Astrocyte (in vitro differentiated cells and primary cell): ENCODE data around the gene MYF5.

Experiments used
- EZH2 ChIP-seq: IDR thresholded peaks from 2 replicates; pipeline ENCODE4 v1.6.1; 2012; ENCODE audit warnings: mild to moderate bottlenecking, low read length, inconsistent platforms; ENCODE audit not compliant: insufficient read depth
- TF ChIP-seq, protein P1 (sequence below): IDR thresholded peaks from 2 replicates; pipeline ENCODE4 v1.5.1; 2011; ENCODE audit warnings: low read depth, mild to moderate bottlenecking, inconsistent platforms, low read length, moderate library complexity; ENCODE audit not compliant: insufficient read depth

DNA sequence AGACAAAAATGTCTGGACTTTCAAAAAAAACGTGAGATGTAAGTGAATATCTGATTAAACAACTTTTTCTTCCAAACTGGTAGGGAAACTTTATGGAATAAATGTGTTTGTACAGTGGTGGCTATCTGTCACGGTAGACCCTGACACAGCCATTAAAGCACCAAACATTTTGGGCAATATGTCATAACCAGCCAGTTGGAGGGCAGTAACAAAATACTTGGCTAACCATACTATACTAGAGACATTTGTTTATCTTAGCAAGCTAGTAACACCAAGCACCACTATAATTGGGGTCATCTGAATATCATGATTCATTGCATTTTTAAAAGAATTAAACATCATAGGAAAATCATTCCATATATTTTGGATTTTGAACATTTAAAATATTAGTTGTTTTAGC is 15.3 kb upstream of the MYF5 start:
- TF ChIP-seq, protein P1, sequence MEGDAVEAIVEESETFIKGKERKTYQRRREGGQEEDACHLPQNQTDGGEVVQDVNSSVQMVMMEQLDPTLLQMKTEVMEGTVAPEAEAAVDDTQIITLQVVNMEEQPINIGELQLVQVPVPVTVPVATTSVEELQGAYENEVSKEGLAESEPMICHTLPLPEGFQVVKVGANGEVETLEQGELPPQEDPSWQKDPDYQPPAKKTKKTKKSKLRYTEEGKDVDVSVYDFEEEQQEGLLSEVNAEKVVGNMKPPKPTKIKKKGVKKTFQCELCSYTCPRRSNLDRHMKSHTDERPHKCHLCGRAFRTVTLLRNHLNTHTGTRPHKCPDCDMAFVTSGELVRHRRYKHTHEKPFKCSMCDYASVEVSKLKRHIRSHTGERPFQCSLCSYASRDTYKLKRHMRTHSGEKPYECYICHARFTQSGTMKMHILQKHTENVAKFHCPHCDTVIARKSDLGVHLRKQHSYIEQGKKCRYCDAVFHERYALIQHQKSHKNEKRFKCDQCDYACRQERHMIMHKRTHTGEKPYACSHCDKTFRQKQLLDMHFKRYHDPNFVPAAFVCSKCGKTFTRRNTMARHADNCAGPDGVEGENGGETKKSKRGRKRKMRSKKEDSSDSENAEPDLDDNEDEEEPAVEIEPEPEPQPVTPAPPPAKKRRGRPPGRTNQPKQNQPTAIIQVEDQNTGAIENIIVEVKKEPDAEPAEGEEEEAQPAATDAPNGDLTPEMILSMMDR = no peak
- TF ChIP-seq EZH2 = no peak
